GM12878 (cell line): Measurements from ENCODE around the gene KDELR1. TPM values are rescaled to one million over a fixed set of nuclear protein-coding genes. Genes with fewer than 3 reads are reported as not detected.

Experiments used
- CBX3 ChIP-seq: fragments of 200-600 bp; sonication (generic); IDR thresholded peaks from 2 replicates; pipeline ENCODE4 v1.6.1; 2016; ENCODE audit warnings: low read depth, borderline replicate concordance
- CEBPB ChIP-seq, 2 experiments: fragments of 150-350 bp in 1 of 2; IDR thresholded peaks; 2 replicates each; pipeline ENCODE4 v1.6.1; 2012 to 2014; ENCODE audit warnings: low read depth in 2 of 2, low read length in 2 of 2, borderline replicate concordance in 1 of 2, inconsistent platforms in 1 of 2
- FOXM1 ChIP-seq: IDR thresholded peaks from 2 replicates; pipeline ENCODE4 v1.6.1; 2012; ENCODE audit warnings: low read depth, mild to moderate bottlenecking, inconsistent platforms, low read length, moderate library complexity
- IKZF1 ChIP-seq: fragments of 450-650 bp; conservative IDR thresholded peaks from 2 replicates; pipeline ENCODE4 v1.6.1; 2017; ENCODE audit warnings: antibody characterized with exemption, mild to moderate bottlenecking
- KLF5 ChIP-seq: fragments of 450-650 bp; IDR thresholded peaks from 2 replicates; pipeline ENCODE4 v1.6.1; 2014; ENCODE audit warnings: mild to moderate bottlenecking; ENCODE audit not compliant: partially characterized antibody
- MYB ChIP-seq: fragments of 150-350 bp; IDR thresholded peaks from 2 replicates; pipeline ENCODE4 v1.6.1; 2014; ENCODE audit warnings: mild to moderate bottlenecking, low read depth, low read length, borderline replicate concordance
- NR2F1 ChIP-seq: fragments of 450-650 bp; conservative IDR thresholded peaks from 2 replicates; pipeline ENCODE4 v1.6.1; 2017; ENCODE audit warnings: mild to moderate bottlenecking
- SMARCA5 ChIP-seq: fragments of 450-650 bp; IDR thresholded peaks from 2 replicates; pipeline ENCODE4 v1.6.1; 2017; ENCODE audit warnings: mild to moderate bottlenecking
- SMC3 ChIP-seq: IDR thresholded peaks from 2 replicates; pipeline ENCODE4 v1.6.1; 2011; ENCODE audit warnings: low read length, improper control_type of control experiment, borderline replicate concordance
- SPI1 ChIP-seq: IDR thresholded peaks from 2 replicates; pipeline ENCODE4 v1.6.1; 2011; ENCODE audit warnings: low read depth, mild to moderate bottlenecking, low read length, moderate library complexity, borderline replicate concordance; ENCODE audit not compliant: insufficient read depth
- STAT3 ChIP-seq: IDR thresholded peaks from 2 replicates; pipeline ENCODE4 v1.6.1; 2011; ENCODE audit warnings: low read depth, low read length, improper control_type of control experiment
- TAF1 ChIP-seq: IDR thresholded peaks from 2 replicates; pipeline ENCODE4 v1.6.1; 2011; ENCODE audit warnings: mild to moderate bottlenecking, low read depth, low read length, borderline replicate concordance
- TCF3 ChIP-seq: IDR thresholded peaks from 2 replicates; pipeline ENCODE4 v1.6.1; 2012; ENCODE audit warnings: low read depth, mild to moderate bottlenecking, low read length, borderline replicate concordance; ENCODE audit not compliant: insufficient read depth
- ZNF207 ChIP-seq: fragments of 450-650 bp; IDR thresholded peaks from 2 replicates; pipeline ENCODE4 v1.6.1; 2014; ENCODE audit warnings: antibody characterized with exemption, mild to moderate bottlenecking, borderline replicate concordance
- polyA plus RNA-seq, 11 experiments: library from polyadenylated mRNA; depleted of rRNA in 4 of 11; unstranded in 6 of 11; stranded (reverse) in 5 of 11; fragments of >200 nt; fragmentation: Nextera tagmentation in 4 of 11; fragmentation: Illumina TruSeq in 1 of 11; extraction: Ambion mirVana in 4 of 11; extraction: Trizol in 1 of 11; gene quantifications; 1 replicate in 1 of 11; 2 replicates in 10 of 11; pipeline versions ENCODE4 v1.2.1 to v1.2.3, GENCODE V29; 2011 to 2016; ENCODE audit warnings: inconsistent platforms in 2 of 11, missing spikeins in 2 of 11, low read depth in 1 of 11
- total RNA-seq, 4 experiments: library from RNA; depleted of rRNA in 3 of 4; stranded (reverse); fragments of >200 nt in 3 of 4; fragmentation: Illumina TruSeq in 1 of 4; extraction: Trizol in 1 of 4; gene quantifications; 2 replicates each; pipeline versions ENCODE4 v1.2.1 to v1.2.3, GENCODE V29; 2013 to 2021
- TF ChIP-seq, protein P1 (sequence below): IDR thresholded peaks from 2 replicates; pipeline ENCODE4 v1.6.1; 2012; ENCODE audit warnings: improper control_type of control experiment, low read depth, low read length; ENCODE audit not compliant: insufficient replicate concordance
- TF ChIP-seq, protein P2 (sequence below): IDR thresholded peaks from 2 replicates; pipeline ENCODE4 v1.6.1; 2011; ENCODE audit warnings: low read depth, low read length, improper control_type of control experiment, borderline replicate concordance
- TF ChIP-seq, protein P3 (sequence below): fragments of 450-650 bp; IDR thresholded peaks from 2 replicates; pipeline ENCODE4 v1.6.1; 2017; ENCODE audit warnings: low read depth, mild to moderate bottlenecking, moderate library complexity
- TF ChIP-seq, protein P4 (sequence below): fragments of 450-650 bp; IDR thresholded peaks from 2 replicates; pipeline ENCODE4 v1.6.1; 2016; ENCODE audit warnings: mild to moderate bottlenecking
- TF ChIP-seq, protein P5 (sequence below), 3 experiments: IDR thresholded peaks in 2 of 3; conservative IDR thresholded peaks in 1 of 3; 2 replicates each; pipeline ENCODE4 v1.5.1; 2011; ENCODE audit warnings: low read depth in 3 of 3, low read length in 3 of 3, mild to moderate bottlenecking in 3 of 3, control low read depth in 2 of 3, moderate library complexity in 2 of 3, inconsistent platforms in 1 of 3, mixed read lengths in 1 of 3; ENCODE audit not compliant: control insufficient read depth in 2 of 3, insufficient read depth in 1 of 3; ENCODE audit errors: extremely low read depth in 1 of 3

Gene KDELR1
- total and polyA plus RNA-seq, 10 of the 15 experiments (the other 5 are each of a cell fraction or from before 2014, with no cell fraction given) = 2.3 to 71.0 (median 45.2) TPM

DNA sequence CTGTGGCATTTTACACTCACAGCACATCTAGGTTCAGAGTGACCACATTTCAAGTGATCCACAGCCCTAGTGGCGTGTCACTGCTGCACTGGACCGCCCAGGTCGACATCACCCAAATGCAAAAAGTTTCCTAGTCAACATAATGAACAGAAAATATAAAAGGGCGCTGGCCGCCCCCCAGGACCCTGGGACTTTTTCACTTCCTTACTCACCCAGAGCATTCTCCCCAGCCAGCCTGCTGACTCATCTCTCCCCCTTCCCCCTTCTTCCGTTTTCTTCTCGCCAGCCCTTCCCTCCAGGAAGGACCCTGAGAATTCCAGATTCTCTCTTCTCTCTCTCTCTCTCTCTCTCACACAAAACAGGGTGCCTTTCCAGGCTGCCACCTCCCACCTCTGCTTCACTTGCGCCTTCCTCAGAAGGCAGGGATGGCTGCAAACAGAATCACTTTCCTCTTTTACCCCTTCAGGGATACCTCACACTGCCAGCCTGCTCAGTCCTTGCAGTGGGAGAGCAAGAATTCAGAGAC lies 33.4 kb upstream of the KDELR1 start (continued):
- TF ChIP-seq, protein P1, sequence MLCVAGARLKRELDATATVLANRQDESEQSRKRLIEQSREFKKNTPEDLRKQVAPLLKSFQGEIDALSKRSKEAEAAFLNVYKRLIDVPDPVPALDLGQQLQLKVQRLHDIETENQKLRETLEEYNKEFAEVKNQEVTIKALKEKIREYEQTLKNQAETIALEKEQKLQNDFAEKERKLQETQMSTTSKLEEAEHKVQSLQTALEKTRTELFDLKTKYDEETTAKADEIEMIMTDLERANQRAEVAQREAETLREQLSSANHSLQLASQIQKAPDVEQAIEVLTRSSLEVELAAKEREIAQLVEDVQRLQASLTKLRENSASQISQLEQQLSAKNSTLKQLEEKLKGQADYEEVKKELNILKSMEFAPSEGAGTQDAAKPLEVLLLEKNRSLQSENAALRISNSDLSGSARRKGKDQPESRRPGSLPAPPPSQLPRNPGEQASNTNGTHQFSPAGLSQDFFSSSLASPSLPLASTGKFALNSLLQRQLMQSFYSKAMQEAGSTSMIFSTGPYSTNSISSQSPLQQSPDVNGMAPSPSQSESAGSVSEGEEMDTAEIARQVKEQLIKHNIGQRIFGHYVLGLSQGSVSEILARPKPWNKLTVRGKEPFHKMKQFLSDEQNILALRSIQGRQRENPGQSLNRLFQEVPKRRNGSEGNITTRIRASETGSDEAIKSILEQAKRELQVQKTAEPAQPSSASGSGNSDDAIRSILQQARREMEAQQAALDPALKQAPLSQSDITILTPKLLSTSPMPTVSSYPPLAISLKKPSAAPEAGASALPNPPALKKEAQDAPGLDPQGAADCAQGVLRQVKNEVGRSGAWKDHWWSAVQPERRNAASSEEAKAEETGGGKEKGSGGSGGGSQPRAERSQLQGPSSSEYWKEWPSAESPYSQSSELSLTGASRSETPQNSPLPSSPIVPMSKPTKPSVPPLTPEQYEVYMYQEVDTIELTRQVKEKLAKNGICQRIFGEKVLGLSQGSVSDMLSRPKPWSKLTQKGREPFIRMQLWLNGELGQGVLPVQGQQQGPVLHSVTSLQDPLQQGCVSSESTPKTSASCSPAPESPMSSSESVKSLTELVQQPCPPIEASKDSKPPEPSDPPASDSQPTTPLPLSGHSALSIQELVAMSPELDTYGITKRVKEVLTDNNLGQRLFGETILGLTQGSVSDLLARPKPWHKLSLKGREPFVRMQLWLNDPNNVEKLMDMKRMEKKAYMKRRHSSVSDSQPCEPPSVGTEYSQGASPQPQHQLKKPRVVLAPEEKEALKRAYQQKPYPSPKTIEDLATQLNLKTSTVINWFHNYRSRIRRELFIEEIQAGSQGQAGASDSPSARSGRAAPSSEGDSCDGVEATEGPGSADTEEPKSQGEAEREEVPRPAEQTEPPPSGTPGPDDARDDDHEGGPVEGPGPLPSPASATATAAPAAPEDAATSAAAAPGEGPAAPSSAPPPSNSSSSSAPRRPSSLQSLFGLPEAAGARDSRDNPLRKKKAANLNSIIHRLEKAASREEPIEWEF = no peak
- TF ChIP-seq, protein P2, sequence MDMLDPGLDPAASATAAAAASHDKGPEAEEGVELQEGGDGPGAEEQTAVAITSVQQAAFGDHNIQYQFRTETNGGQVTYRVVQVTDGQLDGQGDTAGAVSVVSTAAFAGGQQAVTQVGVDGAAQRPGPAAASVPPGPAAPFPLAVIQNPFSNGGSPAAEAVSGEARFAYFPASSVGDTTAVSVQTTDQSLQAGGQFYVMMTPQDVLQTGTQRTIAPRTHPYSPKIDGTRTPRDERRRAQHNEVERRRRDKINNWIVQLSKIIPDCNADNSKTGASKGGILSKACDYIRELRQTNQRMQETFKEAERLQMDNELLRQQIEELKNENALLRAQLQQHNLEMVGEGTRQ = no peak
- TF ChIP-seq SMC3 = no peak
- TF ChIP-seq MYB = no peak
- TF ChIP-seq CEBPB (IDR thresholded peaks at IDR 0.05; ENCODE audit: borderline replicate concordance in 1 of 2, low read depth in 2 of 2, low read length in 2 of 2) = no peak
- no peak for TF ChIP-seq TCF3
- TF ChIP-seq CBX3 = no peak
- no peak for TF ChIP-seq STAT3
- TF ChIP-seq, protein P3, sequence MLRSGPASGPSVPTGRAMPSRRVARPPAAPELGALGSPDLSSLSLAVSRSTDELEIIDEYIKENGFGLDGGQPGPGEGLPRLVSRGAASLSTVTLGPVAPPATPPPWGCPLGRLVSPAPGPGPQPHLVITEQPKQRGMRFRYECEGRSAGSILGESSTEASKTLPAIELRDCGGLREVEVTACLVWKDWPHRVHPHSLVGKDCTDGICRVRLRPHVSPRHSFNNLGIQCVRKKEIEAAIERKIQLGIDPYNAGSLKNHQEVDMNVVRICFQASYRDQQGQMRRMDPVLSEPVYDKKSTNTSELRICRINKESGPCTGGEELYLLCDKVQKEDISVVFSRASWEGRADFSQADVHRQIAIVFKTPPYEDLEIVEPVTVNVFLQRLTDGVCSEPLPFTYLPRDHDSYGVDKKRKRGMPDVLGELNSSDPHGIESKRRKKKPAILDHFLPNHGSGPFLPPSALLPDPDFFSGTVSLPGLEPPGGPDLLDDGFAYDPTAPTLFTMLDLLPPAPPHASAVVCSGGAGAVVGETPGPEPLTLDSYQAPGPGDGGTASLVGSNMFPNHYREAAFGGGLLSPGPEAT = peak; percentile 81
- no peak for TF ChIP-seq ZNF207
- TF ChIP-seq SMARCA5 = no peak
- TF ChIP-seq, protein P4, sequence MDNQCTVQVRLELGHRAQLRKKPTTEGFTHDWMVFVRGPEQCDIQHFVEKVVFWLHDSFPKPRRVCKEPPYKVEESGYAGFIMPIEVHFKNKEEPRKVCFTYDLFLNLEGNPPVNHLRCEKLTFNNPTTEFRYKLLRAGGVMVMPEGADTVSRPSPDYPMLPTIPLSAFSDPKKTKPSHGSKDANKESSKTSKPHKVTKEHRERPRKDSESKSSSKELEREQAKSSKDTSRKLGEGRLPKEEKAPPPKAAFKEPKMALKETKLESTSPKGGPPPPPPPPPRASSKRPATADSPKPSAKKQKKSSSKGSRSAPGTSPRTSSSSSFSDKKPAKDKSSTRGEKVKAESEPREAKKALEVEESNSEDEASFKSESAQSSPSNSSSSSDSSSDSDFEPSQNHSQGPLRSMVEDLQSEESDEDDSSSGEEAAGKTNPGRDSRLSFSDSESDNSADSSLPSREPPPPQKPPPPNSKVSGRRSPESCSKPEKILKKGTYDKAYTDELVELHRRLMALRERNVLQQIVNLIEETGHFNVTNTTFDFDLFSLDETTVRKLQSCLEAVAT = no peak
- TF ChIP-seq, protein P5, sequence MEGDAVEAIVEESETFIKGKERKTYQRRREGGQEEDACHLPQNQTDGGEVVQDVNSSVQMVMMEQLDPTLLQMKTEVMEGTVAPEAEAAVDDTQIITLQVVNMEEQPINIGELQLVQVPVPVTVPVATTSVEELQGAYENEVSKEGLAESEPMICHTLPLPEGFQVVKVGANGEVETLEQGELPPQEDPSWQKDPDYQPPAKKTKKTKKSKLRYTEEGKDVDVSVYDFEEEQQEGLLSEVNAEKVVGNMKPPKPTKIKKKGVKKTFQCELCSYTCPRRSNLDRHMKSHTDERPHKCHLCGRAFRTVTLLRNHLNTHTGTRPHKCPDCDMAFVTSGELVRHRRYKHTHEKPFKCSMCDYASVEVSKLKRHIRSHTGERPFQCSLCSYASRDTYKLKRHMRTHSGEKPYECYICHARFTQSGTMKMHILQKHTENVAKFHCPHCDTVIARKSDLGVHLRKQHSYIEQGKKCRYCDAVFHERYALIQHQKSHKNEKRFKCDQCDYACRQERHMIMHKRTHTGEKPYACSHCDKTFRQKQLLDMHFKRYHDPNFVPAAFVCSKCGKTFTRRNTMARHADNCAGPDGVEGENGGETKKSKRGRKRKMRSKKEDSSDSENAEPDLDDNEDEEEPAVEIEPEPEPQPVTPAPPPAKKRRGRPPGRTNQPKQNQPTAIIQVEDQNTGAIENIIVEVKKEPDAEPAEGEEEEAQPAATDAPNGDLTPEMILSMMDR (IDR thresholded peaks at IDR 0.05 in 2 of 3, conservative IDR thresholded peaks at IDR 0.05 in 1 of 3; ENCODE audit: control insufficient read depth in 2 of 3, extremely low read depth in 1 of 3, insufficient read depth in 1 of 3, low read depth in 3 of 3, low read length in 3 of 3) = no peak
- no peak; the same call in 1 of the 2 replicates for TF ChIP-seq NR2F1
- TF ChIP-seq KLF5 = no peak
- no peak for TF ChIP-seq TAF1
- no peak for TF ChIP-seq FOXM1
- peak; percentile 79 for TF ChIP-seq SPI1
- peak; percentile 92 for TF ChIP-seq IKZF1
